HepG2 (cell line): ENCODE data around the gene CD46. TPM values are rescaled to one million over a fixed set of nuclear protein-coding genes. Genes with fewer than 3 reads are reported as not detected.

Source experiments
- ATF7-NPFF ChIP-seq: sonication (generic); formaldehyde crosslinking; IDR thresholded peaks from 2 replicates; pipeline ENCODE4 v1.8.1; 2023; ENCODE audit warnings: mild to moderate bottlenecking, low read depth, missing genetic modification reagents, moderate library complexity
- KLF11 ChIP-seq: IDR thresholded peaks from 2 replicates; pipeline ENCODE4 v1.6.1; 2016; ENCODE audit warnings: missing compliant biosample characterization
- PRDM10 ChIP-seq: sonication (generic); formaldehyde crosslinking; IDR thresholded peaks from 2 replicates; pipeline ENCODE4 v1.4.0; 2020; ENCODE audit warnings: low read depth, missing genetic modification reagents
- STAT6 ChIP-seq: sonication (generic); formaldehyde crosslinking; IDR thresholded peaks from 2 replicates; pipeline ENCODE4 v1.4.0; 2020; ENCODE audit warnings: missing genetic modification reagents, mild to moderate bottlenecking, borderline replicate concordance
- ZBTB25 ChIP-seq: IDR thresholded peaks from 2 replicates; pipeline ENCODE4 v1.6.1; 2018; ENCODE audit warnings: missing genetic modification reagents
- ZBTB7A ChIP-seq: sonication (generic); formaldehyde crosslinking; IDR thresholded peaks from 2 replicates; pipeline ENCODE4 v1.8.0; 2022; ENCODE audit warnings: mild to moderate bottlenecking, missing genetic modification reagents
- ZC3H4 ChIP-seq: sonication (generic); formaldehyde crosslinking; IDR thresholded peaks from 2 replicates; pipeline ENCODE4 v1.4.0; 2020; ENCODE audit warnings: missing genetic modification reagents, borderline replicate concordance
- ZNF619 ChIP-seq: sonication (generic); formaldehyde crosslinking; IDR thresholded peaks from 2 replicates; pipeline ENCODE4 v1.4.0; 2020; ENCODE audit warnings: mild to moderate bottlenecking, missing genetic modification reagents
- ZNF772 ChIP-seq: sonication (generic); formaldehyde crosslinking; IDR thresholded peaks from 2 replicates; pipeline ENCODE4 v1.5.0; 2020; ENCODE audit warnings: mild to moderate bottlenecking, missing genetic modification reagents
- polyA plus RNA-seq, 8 experiments: library from polyadenylated mRNA; depleted of rRNA in 3 of 8; stranded (reverse) in 7 of 8; unstranded in 1 of 8; fragments of >200 nt; fragmentation: Illumina TruSeq in 4 of 8; extraction: Trizol in 4 of 8; gene quantifications; 2 replicates each; pipeline versions ENCODE4 v1.2.1 to v1.2.3, GENCODE V29; 2011 to 2016; ENCODE audit warnings: low read depth in 4 of 8, missing spikeins in 1 of 8, mixed read lengths in 1 of 8; ENCODE audit not compliant: insufficient read depth in 1 of 8
- total RNA-seq, 5 experiments: library from RNA; depleted of rRNA; stranded (reverse); fragments of >200 nt; fragmentation: Illumina TruSeq; extraction: Trizol; gene quantifications; 2 replicates each; pipeline ENCODE4 v1.2.3, GENCODE V29; 2016; ENCODE audit warnings: low read depth in 1 of 5
- TF ChIP-seq, protein P1 (sequence below): sonication (generic); formaldehyde crosslinking; IDR thresholded peaks from 2 replicates; pipeline ENCODE4 v1.4.0; 2020; ENCODE audit warnings: low read depth, mild to moderate bottlenecking, missing genetic modification reagents

CD46 gene
- total and polyA plus RNA-seq, 2 of the 13 experiments (the other 11 are each of a cell fraction or from before 2014, with no cell fraction given) = 130 to 277 TPM

DNA sequence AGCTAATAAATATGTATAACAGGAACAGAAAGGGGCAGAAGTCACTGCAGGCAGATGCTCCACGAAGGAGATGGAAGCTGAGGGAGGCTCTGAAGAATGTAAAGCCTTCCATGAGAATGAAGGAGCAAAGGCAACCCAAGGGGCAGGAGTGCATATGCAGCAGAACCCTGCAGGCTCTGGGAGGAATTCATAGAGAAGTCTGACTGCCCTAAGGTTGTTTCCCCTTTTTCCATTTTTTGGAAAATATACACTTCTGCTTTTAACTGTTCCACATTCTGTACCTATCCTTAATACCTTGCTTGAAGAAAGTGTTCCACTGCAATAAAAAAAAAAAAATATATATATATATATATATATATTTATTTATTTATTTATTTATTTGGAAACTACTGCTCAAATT is 89.4 kb downstream of the CD46 start (continued):
- no peak for TF ChIP-seq STAT6 (CRISPR knock-in tag)
- TF ChIP-seq ATF7-NPFF = no peak
- no peak for TF ChIP-seq KLF11
- no peak for TF ChIP-seq ZBTB25 (CRISPR knock-in tag)
- TF ChIP-seq ZBTB7A (CRISPR knock-in tag) = no peak
- TF ChIP-seq, protein P1, sequence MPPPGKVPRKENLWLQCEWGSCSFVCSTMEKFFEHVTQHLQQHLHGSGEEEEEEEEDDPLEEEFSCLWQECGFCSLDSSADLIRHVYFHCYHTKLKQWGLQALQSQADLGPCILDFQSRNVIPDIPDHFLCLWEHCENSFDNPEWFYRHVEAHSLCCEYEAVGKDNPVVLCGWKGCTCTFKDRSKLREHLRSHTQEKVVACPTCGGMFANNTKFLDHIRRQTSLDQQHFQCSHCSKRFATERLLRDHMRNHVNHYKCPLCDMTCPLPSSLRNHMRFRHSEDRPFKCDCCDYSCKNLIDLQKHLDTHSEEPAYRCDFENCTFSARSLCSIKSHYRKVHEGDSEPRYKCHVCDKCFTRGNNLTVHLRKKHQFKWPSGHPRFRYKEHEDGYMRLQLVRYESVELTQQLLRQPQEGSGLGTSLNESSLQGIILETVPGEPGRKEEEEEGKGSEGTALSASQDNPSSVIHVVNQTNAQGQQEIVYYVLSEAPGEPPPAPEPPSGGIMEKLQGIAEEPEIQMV (CRISPR knock-in tag) = no peak
- no peak for TF ChIP-seq ZNF619 (CRISPR knock-in tag)
- no peak for TF ChIP-seq PRDM10 (CRISPR knock-in tag)
- no peak for TF ChIP-seq ZNF772 (CRISPR knock-in tag)
- TF ChIP-seq ZC3H4 (CRISPR knock-in tag) = no peak
